ENCODE measurements around the gene FUT1. TPM values are rescaled to one million over a fixed set of nuclear protein-coding genes. Genes with fewer than 3 reads are reported as not detected.

The FUT1 gene
- total RNA-seq, 1 experiment from 2014 or later, result 14.1 TPM

- Histone ChIP-seq H3K79me2 (ENCODE audit: insufficient read depth, low read length) (no peaks in the 10 kb centered on the region), H3K4me2 (ENCODE audit: low read length) (no peak overlapping the region), H3K36me3 (ENCODE audit: control insufficient read depth in 1 of 2, insufficient read depth in 2 of 2, low read length in 2 of 2) (no peaks in the 10 kb centered on the region), H3K27me3 (ENCODE audit: insufficient read depth, low read length) (no peaks in the 10 kb centered on the region), H3K4me1 (ENCODE audit: control insufficient read depth in 1 of 2, insufficient read depth in 2 of 2, low read length in 2 of 2) (peaks cover 6 to 35% of the 10 kb centered on the region in 2 experiments), H3K9ac (ENCODE audit: low read length) (no peak overlapping the region), H3K27ac (ENCODE audit: low read depth, low read length) (no peak overlapping the region), H2AFZ (ENCODE audit: low read depth, low read length, poor library complexity, severe bottlenecking) (no peak overlapping the region), H4K20me1 (ENCODE audit: insufficient read depth) (no peaks in the 10 kb centered on the region), H3K9me2 (ENCODE audit: insufficient read depth) (no peaks in the 10 kb centered on the region), H3K4me3 (replicated peaks in 1 of 2; ENCODE audit: low read depth in 1 of 2, low read length in 2 of 2) (no peak overlapping the region), H3K9me3 (ENCODE audit: control insufficient read depth in 1 of 2, insufficient read depth in 1 of 2, low read depth in 1 of 2, low read length in 2 of 2) (no peaks in the 10 kb centered on the region)
- ATAC-seq (no peak), DNase-seq (ENCODE audit: low read depth, low spot score) (no peak)
- POLR2A ChIA-PET, result no interaction called here
- CTCF ChIA-PET, result no interaction called here
- no TSS peak for BruUV-seq (replicated peaks)
- intact Hi-C loops (cut with micrococcal nuclease), result no loop called here
- RAD21 ChIA-PET (ENCODE audit: low non-redundant PET in 1 of 2, low total read pairs in 2 of 2, uncharacterized antibody in 2 of 2, unreplicated experiment in 2 of 2), result no interaction called here
- TF ChIP-seq, protein P1, sequence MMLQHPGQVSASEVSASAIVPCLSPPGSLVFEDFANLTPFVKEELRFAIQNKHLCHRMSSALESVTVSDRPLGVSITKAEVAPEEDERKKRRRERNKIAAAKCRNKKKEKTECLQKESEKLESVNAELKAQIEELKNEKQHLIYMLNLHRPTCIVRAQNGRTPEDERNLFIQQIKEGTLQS (IDR thresholded peaks at IDR 0.05), result no peak
- TF ChIP-seq ELF1 (IDR thresholded peaks at IDR 0.05; ENCODE audit: borderline replicate concordance, low read depth) (no peak), SRF (IDR thresholded peaks at IDR 0.05; ENCODE audit: low read depth) (no peak), CEBPB (IDR thresholded peaks at IDR 0.05; ENCODE audit: low read depth) (no peak), POLR2A (IDR thresholded peaks at IDR 0.05; ENCODE audit: borderline replicate concordance, extremely low read depth, insufficient read depth, insufficient read length) (no peak), ZNF274 (IDR thresholded peaks at IDR 0.05; ENCODE audit: low read depth, low read length) (no peak), TCF7L2 (IDR thresholded peaks at IDR 0.05; ENCODE audit: borderline replicate concordance, extremely low read depth, insufficient read depth, insufficient read length) (no peak), ZFX (IDR thresholded peaks at IDR 0.05) (no peak), FOSL1 (IDR thresholded peaks at IDR 0.05; ENCODE audit: low read depth) (no peak), RAD21 (IDR thresholded peaks at IDR 0.05; ENCODE audit: low read depth) (no peak), ZBTB33 (IDR thresholded peaks at IDR 0.05; ENCODE audit: extremely low read depth, insufficient replicate concordance, low read length) (no peak), POLR2AphosphoS5 (IDR thresholded peaks at IDR 0.05; ENCODE audit: low read depth, low read length) (no peak), YY1 (IDR thresholded peaks at IDR 0.05; ENCODE audit: extremely low read depth, insufficient replicate concordance, low read depth, low read length) (no peak), REST (IDR thresholded peaks at IDR 0.05; ENCODE audit: low read depth) (no peak), SP1 (IDR thresholded peaks at IDR 0.05; ENCODE audit: low read depth) (no peak), JUND (IDR thresholded peaks at IDR 0.05) (no peak)
- TF ChIP-seq, protein P2, sequence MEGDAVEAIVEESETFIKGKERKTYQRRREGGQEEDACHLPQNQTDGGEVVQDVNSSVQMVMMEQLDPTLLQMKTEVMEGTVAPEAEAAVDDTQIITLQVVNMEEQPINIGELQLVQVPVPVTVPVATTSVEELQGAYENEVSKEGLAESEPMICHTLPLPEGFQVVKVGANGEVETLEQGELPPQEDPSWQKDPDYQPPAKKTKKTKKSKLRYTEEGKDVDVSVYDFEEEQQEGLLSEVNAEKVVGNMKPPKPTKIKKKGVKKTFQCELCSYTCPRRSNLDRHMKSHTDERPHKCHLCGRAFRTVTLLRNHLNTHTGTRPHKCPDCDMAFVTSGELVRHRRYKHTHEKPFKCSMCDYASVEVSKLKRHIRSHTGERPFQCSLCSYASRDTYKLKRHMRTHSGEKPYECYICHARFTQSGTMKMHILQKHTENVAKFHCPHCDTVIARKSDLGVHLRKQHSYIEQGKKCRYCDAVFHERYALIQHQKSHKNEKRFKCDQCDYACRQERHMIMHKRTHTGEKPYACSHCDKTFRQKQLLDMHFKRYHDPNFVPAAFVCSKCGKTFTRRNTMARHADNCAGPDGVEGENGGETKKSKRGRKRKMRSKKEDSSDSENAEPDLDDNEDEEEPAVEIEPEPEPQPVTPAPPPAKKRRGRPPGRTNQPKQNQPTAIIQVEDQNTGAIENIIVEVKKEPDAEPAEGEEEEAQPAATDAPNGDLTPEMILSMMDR (IDR thresholded peaks at IDR 0.05 in 2 of 3, conservative IDR thresholded peaks at IDR 0.05 in 1 of 3; ENCODE audit: borderline replicate concordance in 1 of 3, insufficient read depth in 1 of 3, low read depth in 2 of 3, low read length in 2 of 3), result no peak
- TF ChIP-seq, protein P3, sequence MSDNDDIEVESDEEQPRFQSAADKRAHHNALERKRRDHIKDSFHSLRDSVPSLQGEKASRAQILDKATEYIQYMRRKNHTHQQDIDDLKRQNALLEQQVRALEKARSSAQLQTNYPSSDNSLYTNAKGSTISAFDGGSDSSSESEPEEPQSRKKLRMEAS (IDR thresholded peaks at IDR 0.05), result no peak
Measured at GRCh38 chr19:48722196-48722708, 30.2 kb downstream of the FUT1 start.

Data from HCT116 (cell line).